WTC11 (cell line): ENCODE measurements around the gene LRSAM1.

Experiments used
- CTCF ChIP-seq: fragments of 200-600 bp; IDR thresholded peaks from 2 replicates; pipeline ENCODE4 v1.8.0; 2022; ENCODE audit warnings: antibody characterized with exemption
- ELF4 ChIP-seq: sonication (generic); formaldehyde crosslinking; IDR thresholded peaks from 2 replicates; pipeline ENCODE4 v1.8.1; 2022; ENCODE audit warnings: low read depth, mild to moderate bottlenecking, moderate library complexity, missing genetic modification reagents
- FOXJ3 ChIP-seq: sonication (generic); formaldehyde crosslinking; IDR thresholded peaks from 2 replicates; pipeline ENCODE4 v1.9.0; 2021; ENCODE audit warnings: missing genetic modification reagents, mild to moderate bottlenecking, borderline replicate concordance
- FOXP1 ChIP-seq: sonication (generic); formaldehyde crosslinking; IDR thresholded peaks from 2 replicates; pipeline ENCODE4 v1.8.0; 2022; ENCODE audit warnings: missing genetic modification reagents, mild to moderate bottlenecking, moderate library complexity, borderline replicate concordance
- GRHL2 ChIP-seq: fragments of 250-450 bp; sonication (Bioruptor Pico); IDR thresholded peaks from 2 replicates; pipeline ENCODE4 v1.8.0; 2022; ENCODE audit warnings: mild to moderate bottlenecking, moderate library complexity; ENCODE audit not compliant: insufficient replicate concordance, severe bottlenecking
- JUN ChIP-seq: sonication (generic); formaldehyde crosslinking; IDR thresholded peaks from 2 replicates; pipeline ENCODE4 v1.8.0; 2023; ENCODE audit warnings: mild to moderate bottlenecking, missing genetic modification reagents
- KAT7 ChIP-seq: sonication (generic); formaldehyde crosslinking; IDR thresholded peaks from 2 replicates; pipeline ENCODE4 v1.8.1; 2023; ENCODE audit warnings: missing genetic modification reagents, mild to moderate bottlenecking, borderline replicate concordance
- NR1H2 ChIP-seq: sonication (generic); formaldehyde crosslinking; IDR thresholded peaks from 2 replicates; pipeline ENCODE4 v1.9.0; 2021; ENCODE audit warnings: mild to moderate bottlenecking, moderate library complexity, missing genetic modification reagents
- NR3C1 ChIP-seq: sonication (generic); formaldehyde crosslinking; conservative IDR thresholded peaks from 2 replicates; pipeline ENCODE4 v1.8.1; 2023; ENCODE audit warnings: low read depth, mild to moderate bottlenecking, missing genetic modification reagents
- OVOL2 ChIP-seq: fragments of 250-450 bp; sonication (Bioruptor Pico); IDR thresholded peaks from 2 replicates; pipeline ENCODE4 v1.9.0; 2021; ENCODE audit warnings: mild to moderate bottlenecking, borderline replicate concordance
- SP1 ChIP-seq: sonication (generic); formaldehyde crosslinking; conservative IDR thresholded peaks from 2 replicates; pipeline ENCODE4 v1.8.1; 2022; ENCODE audit warnings: missing genetic modification reagents
- ZNF423 ChIP-seq: fragments of 250-450 bp; sonication (Bioruptor Pico); IDR thresholded peaks from 2 replicates; pipeline ENCODE4 v2.1.2; 2022; ENCODE audit warnings: mild to moderate bottlenecking, moderate library complexity
- ZNF671 ChIP-seq: fragments of 250-450 bp; sonication (Bioruptor Pico); IDR thresholded peaks from 2 replicates; pipeline ENCODE4 v1.8.0; 2021; ENCODE audit warnings: mild to moderate bottlenecking

GRCh38 chr9:127457191-127457878 is 6.0 kb downstream of the LRSAM1 start:
- TF ChIP-seq JUN: no peak
- TF ChIP-seq CTCF: no peak
- no peak for TF ChIP-seq NR3C1 (CRISPR knock-in tag)
- TF ChIP-seq NR1H2 (CRISPR knock-in tag): no peak
- no peak for TF ChIP-seq OVOL2 (CRISPR knock-in tag)
- no peak for TF ChIP-seq ZNF423 (CRISPR knock-in tag)
- no peak for TF ChIP-seq ZNF671 (CRISPR knock-in tag)
- no peak for TF ChIP-seq ELF4 (CRISPR knock-in tag)
- no peak for TF ChIP-seq KAT7 (CRISPR knock-in tag)
- TF ChIP-seq FOXP1: no peak
- no peak for TF ChIP-seq FOXJ3 (CRISPR knock-in tag)
- no peak for TF ChIP-seq GRHL2 (CRISPR knock-in tag)
- no peak for TF ChIP-seq SP1 (CRISPR knock-in tag)
